HepG2 (cell line): ENCODE results near the gene RRBP1. TPM values are rescaled to one million over a fixed set of nuclear protein-coding genes. Genes with fewer than 3 reads are reported as not detected.
A peak's percentile ranks its signal among the peaks of the same experiment; 100 is the strongest.

Experiments used
- AGO1 ChIP-seq: fragments of 200-400 bp; formaldehyde crosslinking; IDR thresholded peaks from 2 replicates; pipeline ENCODE4 v1.6.1; 2017; ENCODE audit warnings: mild to moderate bottlenecking, low read depth, low read length, moderate library complexity; ENCODE audit not compliant: poor library complexity, severe bottlenecking
- AKAP8 ChIP-seq: sonication (generic); formaldehyde crosslinking; IDR thresholded peaks from 2 replicates; pipeline ENCODE4 v1.5.1; 2020; ENCODE audit warnings: mild to moderate bottlenecking, missing genetic modification reagents
- EED ChIP-seq: sonication (generic); formaldehyde crosslinking; IDR thresholded peaks from 2 replicates; pipeline ENCODE4 v1.5.0; 2020; ENCODE audit warnings: mild to moderate bottlenecking, missing genetic modification reagents
- KLF11 ChIP-seq: IDR thresholded peaks from 2 replicates; pipeline ENCODE4 v1.6.1; 2016; ENCODE audit warnings: missing compliant biosample characterization
- KLF13 ChIP-seq: sonication (generic); formaldehyde crosslinking; IDR thresholded peaks from 2 replicates; pipeline ENCODE4 v1.4.0; 2020; ENCODE audit warnings: mild to moderate bottlenecking, missing genetic modification reagents
- RBM22 ChIP-seq: fragments of 200-400 bp; formaldehyde crosslinking; optimal IDR thresholded peaks from 2 replicates; pipeline ENCODE3; 2017; ENCODE audit warnings: mild to moderate bottlenecking, low read length, moderate library complexity
- ZNF160 ChIP-seq: sonication (generic); formaldehyde crosslinking; IDR thresholded peaks from 2 replicates; pipeline ENCODE4 v1.8.0; 2022; ENCODE audit warnings: mild to moderate bottlenecking, inconsistent platforms, missing genetic modification reagents
- ZNF431 ChIP-seq: sonication (generic); formaldehyde crosslinking; IDR thresholded peaks from 2 replicates; pipeline ENCODE4 v1.9.0; 2022; ENCODE audit warnings: missing genetic modification reagents, low read depth, mild to moderate bottlenecking, borderline replicate concordance
- ZNF496 ChIP-seq: sonication (generic); formaldehyde crosslinking; IDR thresholded peaks from 2 replicates; pipeline ENCODE4 v1.8.1; 2023; ENCODE audit warnings: mild to moderate bottlenecking, moderate library complexity, missing genetic modification reagents; ENCODE audit not compliant: insufficient replicate concordance
- ZNF547 ChIP-seq: sonication (generic); formaldehyde crosslinking; IDR thresholded peaks from 2 replicates; pipeline ENCODE4 v1.5.1; 2020; ENCODE audit warnings: mild to moderate bottlenecking, missing genetic modification reagents
- ZNF550 ChIP-seq: sonication (generic); formaldehyde crosslinking; IDR thresholded peaks from 2 replicates; pipeline ENCODE4 v1.4.0; 2020; ENCODE audit warnings: mild to moderate bottlenecking, missing genetic modification reagents, borderline replicate concordance
- polyA plus RNA-seq, 8 experiments: library from polyadenylated mRNA; depleted of rRNA in 3 of 8; stranded (reverse) in 7 of 8; unstranded in 1 of 8; fragments of >200 nt; fragmentation: Illumina TruSeq in 4 of 8; extraction: Trizol in 4 of 8; gene quantifications; 2 replicates each; pipeline versions ENCODE4 v1.2.1 to v1.2.3, GENCODE V29; 2011 to 2016; ENCODE audit warnings: low read depth in 4 of 8, missing spikeins in 1 of 8, mixed read lengths in 1 of 8; ENCODE audit not compliant: insufficient read depth in 1 of 8
- total RNA-seq, 5 experiments: library from RNA; depleted of rRNA; stranded (reverse); fragments of >200 nt; fragmentation: Illumina TruSeq; extraction: Trizol; gene quantifications; 2 replicates each; pipeline ENCODE4 v1.2.3, GENCODE V29; 2016; ENCODE audit warnings: low read depth in 1 of 5
- TF ChIP-seq, protein P1 (sequence below): sonication (generic); formaldehyde crosslinking; conservative IDR thresholded peaks from 2 replicates; pipeline ENCODE4 v1.8.0; 2022; ENCODE audit warnings: missing genetic modification reagents
- TF ChIP-seq, protein P2 (sequence below): sonication (generic); formaldehyde crosslinking; IDR thresholded peaks from 2 replicates; pipeline ENCODE4 v1.4.0; 2020; ENCODE audit warnings: mild to moderate bottlenecking, missing genetic modification reagents
- TF ChIP-seq, protein P3 (sequence below): sonication (generic); formaldehyde crosslinking; IDR thresholded peaks from 2 replicates; pipeline ENCODE4 v1.8.1; 2023; ENCODE audit warnings: missing genetic modification reagents, inconsistent platforms, borderline replicate concordance
- TF ChIP-seq, protein P4 (sequence below): sonication (generic); formaldehyde crosslinking; IDR thresholded peaks from 2 replicates; pipeline ENCODE4 v1.5.1; 2020; ENCODE audit warnings: mild to moderate bottlenecking, missing genetic modification reagents
- TF ChIP-seq, protein P5 (sequence below): IDR thresholded peaks from 2 replicates; pipeline ENCODE4 v1.4.0; 2020; ENCODE audit warnings: mild to moderate bottlenecking, missing genetic modification reagents
- TF ChIP-seq, protein P6 (sequence below): sonication (generic); formaldehyde crosslinking; IDR thresholded peaks from 2 replicates; pipeline ENCODE4 v1.5.1; 2020; ENCODE audit warnings: missing genetic modification reagents, mild to moderate bottlenecking, borderline replicate concordance

The RRBP1 gene
- total and polyA plus RNA-seq, 2 of the 13 experiments (the other 11 are each of a cell fraction or from before 2014, with no cell fraction given): 150 to 222 TPM

DNA sequence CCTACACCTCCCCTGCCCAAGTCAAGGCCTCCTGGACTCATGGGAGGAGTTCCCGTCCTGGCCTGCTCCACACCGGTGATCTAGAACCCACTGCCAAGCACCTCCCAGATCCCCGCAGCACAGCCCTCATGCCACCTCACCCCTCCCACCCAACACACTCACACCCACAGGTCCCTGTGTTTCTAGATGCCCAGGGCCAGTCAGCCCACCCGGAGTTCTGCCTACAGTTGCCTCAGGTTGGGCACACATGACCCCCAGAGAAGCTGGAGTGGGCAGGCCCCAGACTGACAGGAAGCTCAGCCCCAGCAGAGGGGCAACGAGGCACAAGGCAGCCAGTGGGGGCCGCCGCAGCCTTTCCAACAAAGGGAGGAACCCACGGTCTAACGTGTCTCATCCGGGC lies 29.6 kb downstream of the RRBP1 start (continued):
- TF ChIP-seq ZNF550 (CRISPR knock-in tag): no peak
- TF ChIP-seq ZNF160 (CRISPR knock-in tag): no peak
- TF ChIP-seq KLF13 (CRISPR knock-in tag): no peak
- TF ChIP-seq, protein P1, sequence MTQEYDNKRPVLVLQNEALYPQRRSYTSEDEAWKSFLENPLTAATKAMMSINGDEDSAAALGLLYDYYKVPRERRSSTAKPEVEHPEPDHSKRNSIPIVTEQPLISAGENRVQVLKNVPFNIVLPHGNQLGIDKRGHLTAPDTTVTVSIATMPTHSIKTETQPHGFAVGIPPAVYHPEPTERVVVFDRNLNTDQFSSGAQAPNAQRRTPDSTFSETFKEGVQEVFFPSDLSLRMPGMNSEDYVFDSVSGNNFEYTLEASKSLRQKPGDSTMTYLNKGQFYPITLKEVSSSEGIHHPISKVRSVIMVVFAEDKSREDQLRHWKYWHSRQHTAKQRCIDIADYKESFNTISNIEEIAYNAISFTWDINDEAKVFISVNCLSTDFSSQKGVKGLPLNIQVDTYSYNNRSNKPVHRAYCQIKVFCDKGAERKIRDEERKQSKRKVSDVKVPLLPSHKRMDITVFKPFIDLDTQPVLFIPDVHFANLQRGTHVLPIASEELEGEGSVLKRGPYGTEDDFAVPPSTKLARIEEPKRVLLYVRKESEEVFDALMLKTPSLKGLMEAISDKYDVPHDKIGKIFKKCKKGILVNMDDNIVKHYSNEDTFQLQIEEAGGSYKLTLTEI: no peak
- TF ChIP-seq ZNF431: no peak
- TF ChIP-seq, protein P2, sequence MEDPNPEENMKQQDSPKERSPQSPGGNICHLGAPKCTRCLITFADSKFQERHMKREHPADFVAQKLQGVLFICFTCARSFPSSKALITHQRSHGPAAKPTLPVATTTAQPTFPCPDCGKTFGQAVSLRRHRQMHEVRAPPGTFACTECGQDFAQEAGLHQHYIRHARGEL: no peak
- peak; percentile 25 for TF ChIP-seq RBM22
- TF ChIP-seq KLF11 (CRISPR knock-in tag): no peak
- TF ChIP-seq AGO1: peak; percentile 60
- TF ChIP-seq, protein P3, sequence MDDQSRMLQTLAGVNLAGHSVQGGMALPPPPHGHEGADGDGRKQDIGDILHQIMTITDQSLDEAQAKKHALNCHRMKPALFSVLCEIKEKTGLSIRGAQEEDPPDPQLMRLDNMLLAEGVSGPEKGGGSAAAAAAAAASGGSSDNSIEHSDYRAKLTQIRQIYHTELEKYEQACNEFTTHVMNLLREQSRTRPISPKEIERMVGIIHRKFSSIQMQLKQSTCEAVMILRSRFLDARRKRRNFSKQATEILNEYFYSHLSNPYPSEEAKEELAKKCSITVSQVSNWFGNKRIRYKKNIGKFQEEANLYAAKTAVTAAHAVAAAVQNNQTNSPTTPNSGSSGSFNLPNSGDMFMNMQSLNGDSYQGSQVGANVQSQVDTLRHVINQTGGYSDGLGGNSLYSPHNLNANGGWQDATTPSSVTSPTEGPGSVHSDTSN (CRISPR knock-in tag): no peak
- TF ChIP-seq ZNF547: 0 out of 2 replicates have a peak, but pooled peaks have one; percentile 35
- TF ChIP-seq, protein P4, sequence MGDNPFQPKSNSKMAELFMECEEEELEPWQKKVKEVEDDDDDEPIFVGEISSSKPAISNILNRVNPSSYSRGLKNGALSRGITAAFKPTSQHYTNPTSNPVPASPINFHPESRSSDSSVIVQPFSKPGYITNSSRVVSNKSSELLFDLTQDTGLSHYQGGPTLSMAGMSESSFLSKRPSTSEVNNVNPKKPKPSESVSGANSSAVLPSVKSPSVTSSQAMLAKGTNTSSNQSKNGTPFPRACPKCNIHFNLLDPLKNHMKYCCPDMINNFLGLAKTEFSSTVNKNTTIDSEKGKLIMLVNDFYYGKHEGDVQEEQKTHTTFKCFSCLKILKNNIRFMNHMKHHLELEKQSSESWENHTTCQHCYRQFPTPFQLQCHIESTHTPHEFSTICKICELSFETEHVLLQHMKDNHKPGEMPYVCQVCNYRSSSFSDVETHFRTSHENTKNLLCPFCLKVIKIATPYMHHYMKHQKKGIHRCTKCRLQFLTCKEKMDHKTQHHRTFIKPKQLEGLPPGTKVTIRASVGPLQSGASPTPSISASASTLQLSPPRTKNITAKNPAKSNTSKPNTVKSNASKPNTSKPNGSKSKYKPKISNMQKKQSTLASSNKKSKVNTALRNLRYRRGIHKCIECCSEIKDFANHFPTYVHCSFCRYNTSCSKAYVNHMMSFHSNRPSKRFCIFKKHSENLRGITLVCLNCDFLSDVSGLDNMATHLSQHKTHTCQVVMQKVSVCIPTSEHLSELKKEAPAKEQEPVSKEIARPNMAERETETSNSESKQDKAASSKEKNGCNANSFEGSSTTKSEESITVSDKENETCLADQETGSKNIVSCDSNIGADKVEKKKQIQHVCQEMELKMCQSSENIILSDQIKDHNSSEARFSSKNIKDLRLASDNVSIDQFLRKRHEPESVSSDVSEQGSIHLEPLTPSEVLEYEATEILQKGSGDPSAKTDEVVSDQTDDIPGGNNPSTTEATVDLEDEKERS: no peak
- peak; percentile 36; the same call in 1 of the 2 replicates for TF ChIP-seq EED
- TF ChIP-seq ZNF496: no peak
- TF ChIP-seq, protein P5, sequence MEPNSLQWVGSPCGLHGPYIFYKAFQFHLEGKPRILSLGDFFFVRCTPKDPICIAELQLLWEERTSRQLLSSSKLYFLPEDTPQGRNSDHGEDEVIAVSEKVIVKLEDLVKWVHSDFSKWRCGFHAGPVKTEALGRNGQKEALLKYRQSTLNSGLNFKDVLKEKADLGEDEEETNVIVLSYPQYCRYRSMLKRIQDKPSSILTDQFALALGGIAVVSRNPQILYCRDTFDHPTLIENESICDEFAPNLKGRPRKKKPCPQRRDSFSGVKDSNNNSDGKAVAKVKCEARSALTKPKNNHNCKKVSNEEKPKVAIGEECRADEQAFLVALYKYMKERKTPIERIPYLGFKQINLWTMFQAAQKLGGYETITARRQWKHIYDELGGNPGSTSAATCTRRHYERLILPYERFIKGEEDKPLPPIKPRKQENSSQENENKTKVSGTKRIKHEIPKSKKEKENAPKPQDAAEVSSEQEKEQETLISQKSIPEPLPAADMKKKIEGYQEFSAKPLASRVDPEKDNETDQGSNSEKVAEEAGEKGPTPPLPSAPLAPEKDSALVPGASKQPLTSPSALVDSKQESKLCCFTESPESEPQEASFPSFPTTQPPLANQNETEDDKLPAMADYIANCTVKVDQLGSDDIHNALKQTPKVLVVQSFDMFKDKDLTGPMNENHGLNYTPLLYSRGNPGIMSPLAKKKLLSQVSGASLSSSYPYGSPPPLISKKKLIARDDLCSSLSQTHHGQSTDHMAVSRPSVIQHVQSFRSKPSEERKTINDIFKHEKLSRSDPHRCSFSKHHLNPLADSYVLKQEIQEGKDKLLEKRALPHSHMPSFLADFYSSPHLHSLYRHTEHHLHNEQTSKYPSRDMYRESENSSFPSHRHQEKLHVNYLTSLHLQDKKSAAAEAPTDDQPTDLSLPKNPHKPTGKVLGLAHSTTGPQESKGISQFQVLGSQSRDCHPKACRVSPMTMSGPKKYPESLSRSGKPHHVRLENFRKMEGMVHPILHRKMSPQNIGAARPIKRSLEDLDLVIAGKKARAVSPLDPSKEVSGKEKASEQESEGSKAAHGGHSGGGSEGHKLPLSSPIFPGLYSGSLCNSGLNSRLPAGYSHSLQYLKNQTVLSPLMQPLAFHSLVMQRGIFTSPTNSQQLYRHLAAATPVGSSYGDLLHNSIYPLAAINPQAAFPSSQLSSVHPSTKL (CRISPR knock-in tag): no peak
- TF ChIP-seq, protein P6, sequence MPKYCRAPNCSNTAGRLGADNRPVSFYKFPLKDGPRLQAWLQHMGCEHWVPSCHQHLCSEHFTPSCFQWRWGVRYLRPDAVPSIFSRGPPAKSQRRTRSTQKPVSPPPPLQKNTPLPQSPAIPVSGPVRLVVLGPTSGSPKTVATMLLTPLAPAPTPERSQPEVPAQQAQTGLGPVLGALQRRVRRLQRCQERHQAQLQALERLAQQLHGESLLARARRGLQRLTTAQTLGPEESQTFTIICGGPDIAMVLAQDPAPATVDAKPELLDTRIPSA (CRISPR knock-in tag): no peak
- TF ChIP-seq AKAP8 (CRISPR knock-in tag): no peak
